ENCODE measurements around the gene SERTAD1.

SERTAD1 gene

GRCh38 chr19:40438284-40438683 lies 12.5 kb upstream of the SERTAD1 start:
- no peak for TF ChIP-seq POLR2AphosphoS5 (IDR thresholded peaks at IDR 0.05; ENCODE audit: low read depth, low read length)
- TF ChIP-seq FOXP2 (optimal IDR thresholded peaks at IDR 0.05; ENCODE audit: borderline replicate concordance, extremely low read depth, extremely low read length, insufficient read depth), result no peak
- TF ChIP-seq REST (IDR thresholded peaks at IDR 0.05; ENCODE audit: insufficient read depth in 1 of 2, low read depth in 2 of 2, low read length in 2 of 2), result no peak
- no peak for TF ChIP-seq TAF1 (IDR thresholded peaks at IDR 0.05; ENCODE audit: borderline replicate concordance, insufficient read depth, low read length)
- TF ChIP-seq SIN3A (IDR thresholded peaks at IDR 0.05; ENCODE audit: borderline replicate concordance, insufficient read depth, low read length), result no peak

- TF ChIP-seq FOXP2 (optimal IDR thresholded peaks at IDR 0.05; ENCODE audit: borderline replicate concordance, extremely low read depth, extremely low read length, insufficient read depth) (peak; percentile 58), REST (IDR thresholded peaks at IDR 0.05; ENCODE audit: insufficient read depth in 1 of 2, low read depth in 2 of 2, low read length in 2 of 2) (peak in 1 of 2 experiments; percentile 25; a peak in 1 of 4 replicates), TAF1 (IDR thresholded peaks at IDR 0.05; ENCODE audit: borderline replicate concordance, insufficient read depth, low read length) (peak; percentile 78; the same call in 1 of the 2 replicates), POLR2AphosphoS5 (IDR thresholded peaks at IDR 0.05; ENCODE audit: low read depth, low read length) (peak; percentile 71; the same call in 1 of the 2 replicates), SIN3A (IDR thresholded peaks at IDR 0.05; ENCODE audit: borderline replicate concordance, insufficient read depth, low read length) (peak; percentile 39; the same call in 1 of the 2 replicates)
These were observed 7.8 kb upstream of the SERTAD1 start for GRCh38 chr19:40433391-40434216.

- no peak for TF ChIP-seq POLR2AphosphoS5 (IDR thresholded peaks at IDR 0.05; ENCODE audit: low read depth, low read length)
- no peak for TF ChIP-seq REST (IDR thresholded peaks at IDR 0.05; ENCODE audit: insufficient read depth in 1 of 2, low read depth in 2 of 2, low read length in 2 of 2)
- TF ChIP-seq FOXP2 (optimal IDR thresholded peaks at IDR 0.05; ENCODE audit: borderline replicate concordance, extremely low read depth, extremely low read length, insufficient read depth), result no peak
- TF ChIP-seq TAF1 (IDR thresholded peaks at IDR 0.05; ENCODE audit: borderline replicate concordance, insufficient read depth, low read length), result no peak
These were observed 5.9 kb upstream of the SERTAD1 start for GRCh38 chr19:40431698-40432097.

- no peak for TF ChIP-seq FOXP2 (optimal IDR thresholded peaks at IDR 0.05; ENCODE audit: borderline replicate concordance, extremely low read depth, extremely low read length, insufficient read depth)
- no peak for TF ChIP-seq REST (IDR thresholded peaks at IDR 0.05; ENCODE audit: insufficient read depth in 1 of 2, low read depth in 2 of 2, low read length in 2 of 2)
- TF ChIP-seq TAF1 (IDR thresholded peaks at IDR 0.05; ENCODE audit: borderline replicate concordance, insufficient read depth, low read length), result no peak
- TF ChIP-seq SIN3A (IDR thresholded peaks at IDR 0.05; ENCODE audit: borderline replicate concordance, insufficient read depth, low read length), result no peak; the same call in 1 of the 2 replicates
- TF ChIP-seq POLR2AphosphoS5 (IDR thresholded peaks at IDR 0.05; ENCODE audit: low read depth, low read length), result no peak; the same call in 1 of the 2 replicates
These were observed 949 bp downstream of the SERTAD1 start for GRCh38 chr19:40424637-40425449.

Measured in PFSK-1 (cell line).